Measurements from ENCODE around the gene PPP1R15B.

GRCh38 chr1:204404629-204405028, 7.0 kb downstream of the PPP1R15B start:
- TF ChIP-seq CTCF (IDR thresholded peaks at IDR 0.05 in 2 of 3, conservative IDR thresholded peaks at IDR 0.05 in 1 of 3; ENCODE audit: control insufficient read depth in 2 of 3, extremely low read depth in 1 of 3, insufficient read depth in 1 of 3, low read depth in 3 of 3, low read length in 3 of 3) (no peak), ZBTB40 (IDR thresholded peaks at IDR 0.05; ENCODE audit: borderline replicate concordance) (no peak), EP300 (IDR thresholded peaks at IDR 0.05; ENCODE audit: borderline replicate concordance in 1 of 2, control insufficient read depth in 1 of 2, low read depth in 2 of 2, low read length in 2 of 2) (no peak)

Data from GM12878 (cell line).